WTC11 (cell line): Measurements from ENCODE around the gene DNAAF5. TPM values are rescaled to one million over a fixed set of nuclear protein-coding genes. Genes with fewer than 3 reads are reported as not detected.

ENCODE experiments used
- CBFB ChIP-seq: sonication (generic); formaldehyde crosslinking; IDR thresholded peaks from 2 replicates; pipeline ENCODE4 v1.8.1; 2022; ENCODE audit warnings: mild to moderate bottlenecking, low read depth, missing genetic modification reagents
- CDX4 ChIP-seq: fragments of 250-450 bp; sonication (Bioruptor Pico); IDR thresholded peaks from 2 replicates; pipeline ENCODE4 v1.9.0; 2021; ENCODE audit warnings: moderate library complexity, mild to moderate bottlenecking, inconsistent platforms, borderline replicate concordance
- CREB1 ChIP-seq: sonication (generic); formaldehyde crosslinking; IDR thresholded peaks from 2 replicates; pipeline ENCODE4 v1.8.0; 2023; ENCODE audit warnings: mild to moderate bottlenecking, missing genetic modification reagents
- CREM ChIP-seq: sonication (generic); formaldehyde crosslinking; IDR thresholded peaks from 2 replicates; pipeline ENCODE4 v1.8.1; 2022; ENCODE audit warnings: mild to moderate bottlenecking, missing genetic modification reagents, moderate library complexity
- E2F1 ChIP-seq: sonication (generic); formaldehyde crosslinking; IDR thresholded peaks from 2 replicates; pipeline ENCODE4 v1.8.0; 2022; ENCODE audit warnings: mild to moderate bottlenecking, missing genetic modification reagents
- ESRRA ChIP-seq: sonication (generic); formaldehyde crosslinking; IDR thresholded peaks from 2 replicates; pipeline ENCODE4 v1.8.1; 2022; ENCODE audit warnings: mild to moderate bottlenecking, missing genetic modification reagents, borderline replicate concordance
- FOXK1 ChIP-seq: sonication (generic); formaldehyde crosslinking; IDR thresholded peaks from 2 replicates; pipeline ENCODE4 v1.8.0; 2022; ENCODE audit warnings: mild to moderate bottlenecking, moderate library complexity, missing genetic modification reagents
- FOXP4 ChIP-seq: sonication (generic); formaldehyde crosslinking; IDR thresholded peaks from 2 replicates; pipeline ENCODE4 v1.8.0; 2022; ENCODE audit warnings: mild to moderate bottlenecking, missing genetic modification reagents
- IRF2 ChIP-seq: sonication (generic); formaldehyde crosslinking; IDR thresholded peaks from 2 replicates; pipeline ENCODE4 v1.8.0; 2022; ENCODE audit warnings: low read depth, missing genetic modification reagents, borderline replicate concordance
- JAZF1 ChIP-seq: fragments of 250-450 bp; sonication (Bioruptor Pico); IDR thresholded peaks from 2 replicates; pipeline ENCODE4 v1.9.0; 2021; ENCODE audit warnings: moderate library complexity, mild to moderate bottlenecking, inconsistent platforms
- NR1H2 ChIP-seq: sonication (generic); formaldehyde crosslinking; IDR thresholded peaks from 2 replicates; pipeline ENCODE4 v1.9.0; 2021; ENCODE audit warnings: mild to moderate bottlenecking, moderate library complexity, missing genetic modification reagents
- PRDM15 ChIP-seq: sonication (generic); formaldehyde crosslinking; IDR thresholded peaks from 2 replicates; pipeline ENCODE4 v1.8.0; 2022; ENCODE audit warnings: missing genetic modification reagents
- PRRX2 ChIP-seq: fragments of 250-450 bp; sonication (Bioruptor Pico); IDR thresholded peaks from 2 replicates; pipeline ENCODE4 v1.8.0; 2021; ENCODE audit warnings: mild to moderate bottlenecking
- SOX15 ChIP-seq: fragments of 250-450 bp; sonication (Bioruptor Pico); IDR thresholded peaks from 2 replicates; pipeline ENCODE4 v1.9.0; 2021; ENCODE audit warnings: mild to moderate bottlenecking
- SP1 ChIP-seq: sonication (generic); formaldehyde crosslinking; conservative IDR thresholded peaks from 2 replicates; pipeline ENCODE4 v1.8.1; 2022; ENCODE audit warnings: missing genetic modification reagents
- USF1 ChIP-seq: sonication (generic); formaldehyde crosslinking; IDR thresholded peaks from 2 replicates; pipeline ENCODE4 v1.8.0; 2022; ENCODE audit warnings: mild to moderate bottlenecking, missing genetic modification reagents
- USF2 ChIP-seq: sonication (generic); formaldehyde crosslinking; IDR thresholded peaks from 2 replicates; pipeline ENCODE4 v1.8.1; 2023; ENCODE audit warnings: mild to moderate bottlenecking, missing genetic modification reagents, moderate library complexity
- ZBTB21 ChIP-seq: sonication (generic); formaldehyde crosslinking; IDR thresholded peaks from 2 replicates; pipeline ENCODE4 v1.8.1; 2023; ENCODE audit warnings: mild to moderate bottlenecking, missing genetic modification reagents, borderline replicate concordance
- ZNF317 ChIP-seq: sonication (generic); formaldehyde crosslinking; IDR thresholded peaks from 2 replicates; pipeline ENCODE4 v1.8.1; 2023; ENCODE audit warnings: low read depth, mild to moderate bottlenecking, moderate library complexity, missing genetic modification reagents, borderline replicate concordance
- ZNF512 ChIP-seq: sonication (generic); formaldehyde crosslinking; IDR thresholded peaks from 2 replicates; pipeline ENCODE4 v1.8.1; 2022; ENCODE audit warnings: missing genetic modification reagents, borderline replicate concordance
- total RNA-seq: library from RNA; stranded (reverse); gene quantifications from 3 replicates; pipeline ENCODE4 v1.2.3, GENCODE V29; 2021

Gene DNAAF5
- total RNA-seq, 1 experiment from 2014 or later = 62.2 TPM

- TF ChIP-seq CDX4 (CRISPR knock-in tag) = no peak
- TF ChIP-seq ZNF512 (CRISPR knock-in tag) = no peak
- peak; percentile 93 for TF ChIP-seq FOXK1 (CRISPR knock-in tag)
- TF ChIP-seq USF1 = peak; percentile 77; the same call in 1 of the 2 replicates
- TF ChIP-seq IRF2 (CRISPR knock-in tag) = no peak; the same call in 1 of the 2 replicates
- peak; percentile 75 for TF ChIP-seq USF2
- TF ChIP-seq ZNF317 = no peak
- no peak for TF ChIP-seq JAZF1 (CRISPR knock-in tag)
- TF ChIP-seq SOX15 (CRISPR knock-in tag) = no peak
- TF ChIP-seq NR1H2 = 0 out of 2 replicates have a peak, but pooled peaks have one; percentile 61
- no peak for TF ChIP-seq PRRX2 (CRISPR knock-in tag)
- TF ChIP-seq ZBTB21 = 0 out of 2 replicates have a peak, but pooled peaks have one; percentile 60
- TF ChIP-seq PRDM15 (CRISPR knock-in tag) = 0 out of 2 replicates have a peak, but pooled peaks have one; percentile 9
- 0 out of 2 replicates have a peak, but pooled peaks have one; percentile 51 for TF ChIP-seq CBFB (CRISPR knock-in tag)
- no peak for TF ChIP-seq CREM
- TF ChIP-seq SP1 (CRISPR knock-in tag) = peak; percentile 84; the same call in 1 of the 2 replicates
- no peak for TF ChIP-seq E2F1 (CRISPR knock-in tag)
- TF ChIP-seq ESRRA = peak; percentile 39
- no peak; the same call in 1 of the 2 replicates for TF ChIP-seq CREB1
- peak; percentile 82 for TF ChIP-seq FOXP4 (CRISPR knock-in tag)
These were observed at the start of gene DNAAF5 (continued) for GRCh38 chr7:726084-726853.
